Panc1 (cell line): ENCODE data around the gene GPR55. TPM values are rescaled to one million over a fixed set of nuclear protein-coding genes. Genes with fewer than 3 reads are reported as not detected.

ENCODE experiments used
- ATAC-seq: fragments of 200-7000 bp; cut with Tn5 transposase; 2 replicates; pipeline ENCODE4 v1.9.1; 2020; ENCODE audit warnings: mild to moderate bottlenecking, moderate library complexity
- BruUV-seq: library from RNA; stranded (reverse); fragments of 400-500 nt; replicated peaks from 2 replicates; lab custom pipeline; 2021; lab: Mats Ljungman, UMichigan
- CTCF ChIA-PET: fragments of 300-600 bp; sonication (Branson Sonifier 250); formaldehyde crosslinking; loops from one replicate; lab custom pipeline; 2022; ENCODE audit warnings: antibody characterized with exemption; lab: Charles Lee
- POLR2A ChIA-PET: fragments of 300-600 bp; sonication (Branson Sonifier 250); formaldehyde crosslinking; loops from one replicate; lab custom pipeline; 2022; ENCODE audit warnings: antibody characterized with exemption; lab: Charles Lee
- DNase-seq: peaks from one replicate; pipeline ENCODE4 v3.0.0-alpha.2; 2010; ENCODE audit warnings: low read depth, low spot score
- H3K27ac ChIP-seq: 2 replicates; pipeline ENCODE4 v1.5.1; 2011; ENCODE audit warnings: mild to moderate bottlenecking, low read length, inconsistent platforms
- H3K27me3 ChIP-seq: fragments of 200-500 bp; sonication (Bioruptor generic); 2 replicates; pipeline ENCODE4 v1.6.0; 2014; ENCODE audit warnings: low read length, inconsistent platforms; ENCODE audit not compliant: control insufficient read depth, insufficient read depth
- H3K36me3 ChIP-seq: fragments of 200-500 bp; sonication (Bioruptor generic); 2 replicates; pipeline ENCODE4 v1.5.1; 2014; ENCODE audit warnings: inconsistent platforms, mild to moderate bottlenecking, low read length, moderate library complexity; ENCODE audit not compliant: control insufficient read depth, insufficient read depth
- H3K4me1 ChIP-seq: 2 replicates; pipeline ENCODE4 v1.5.1; 2011; ENCODE audit warnings: inconsistent platforms, mild to moderate bottlenecking, low read length, moderate library complexity; ENCODE audit not compliant: control insufficient read depth, insufficient read depth
- H3K4me3 ChIP-seq, 2 experiments: 2 replicates each; pipeline ENCODE4 v1.5.1; 2011 to 2012; ENCODE audit warnings: low read depth in 2 of 2, low read length in 2 of 2, mild to moderate bottlenecking in 2 of 2, inconsistent platforms in 1 of 2, moderate library complexity in 1 of 2
- H3K9me3 ChIP-seq: fragments of 200-500 bp; sonication (Bioruptor generic); 2 replicates; pipeline ENCODE4 v1.5.1; 2014; ENCODE audit warnings: low read depth, mild to moderate bottlenecking, inconsistent platforms, low read length, moderate library complexity; ENCODE audit not compliant: control insufficient read depth, insufficient read depth
- POLR2AphosphoS5 ChIP-seq: IDR thresholded peaks from 2 replicates; pipeline ENCODE4 v1.6.1; 2012; ENCODE audit warnings: mild to moderate bottlenecking, low read depth, low read length, moderate library complexity
- SIN3A ChIP-seq: IDR thresholded peaks from 2 replicates; pipeline ENCODE4 v1.6.1; 2012; ENCODE audit warnings: low read depth, mild to moderate bottlenecking, low read length, moderate library complexity, borderline replicate concordance; ENCODE audit not compliant: insufficient read depth
- TCF7L2 ChIP-seq: IDR thresholded peaks from 2 replicates; pipeline ENCODE4 v1.6.1; 2011; ENCODE audit warnings: mild to moderate bottlenecking, low read depth, low read length, inconsistent platforms
- in situ Hi-C: cut with HindIII; loops from 2 replicates; pipeline ENCODE4 v1.10.0; 2016; ENCODE audit warnings: low sequenced_read_pairs, low pct_unique_long_range_greater_than_20kb
- intact Hi-C: fragments of 100-400 bp; cut with micrococcal nuclease; formaldehyde crosslinking; loops from one replicate; pipeline ENCODE4 v1.10.0; 2022; ENCODE audit not compliant: unreplicated experiment
- total RNA-seq: library from RNA; stranded (reverse); gene quantifications from one replicate; pipeline ENCODE4 v1.2.1, GENCODE V29; 2021; ENCODE audit not compliant: unreplicated experiment
- TF ChIP-seq, protein P1 (sequence below): fragments of 450-650 bp; IDR thresholded peaks from 2 replicates; pipeline ENCODE4 v1.5.1; 2017; ENCODE audit warnings: mild to moderate bottlenecking
- TF ChIP-seq, protein P2 (sequence below), 2 experiments: IDR thresholded peaks; 2 replicates each; pipeline ENCODE4 v1.6.1; 2011 to 2012; ENCODE audit warnings: low read depth in 2 of 2, control low read depth in 1 of 2, low read length in 1 of 2, mild to moderate bottlenecking in 1 of 2, moderate library complexity in 1 of 2; ENCODE audit not compliant: insufficient read depth in 1 of 2

The GPR55 gene
- total RNA-seq, 1 experiment from 2014 or later = 0.08 TPM

DNA sequence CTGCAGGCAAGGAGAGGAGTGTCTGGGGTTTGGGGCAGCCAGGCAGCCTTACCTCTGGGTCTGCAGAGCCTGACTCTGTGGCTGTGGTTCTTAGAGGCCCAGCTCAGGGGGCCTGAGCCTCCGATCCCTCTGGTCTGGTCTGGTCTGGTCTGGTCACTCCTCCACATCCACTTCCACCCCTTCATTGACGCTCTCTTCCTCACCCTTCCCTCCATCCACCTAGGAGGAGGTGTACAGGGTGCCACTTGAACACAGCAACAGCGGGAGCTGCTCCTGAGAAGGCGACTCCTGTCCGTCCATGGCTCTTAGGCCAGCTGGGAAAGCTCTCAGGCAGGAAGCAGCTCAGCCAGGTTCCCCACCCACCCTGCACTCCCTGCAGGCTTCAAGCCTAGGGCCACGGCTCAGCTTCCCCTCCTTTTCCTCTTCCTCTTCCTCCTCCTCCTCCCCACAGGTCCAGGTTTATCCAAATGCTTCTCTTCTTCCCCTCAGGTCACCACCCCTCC is 16.9 kb downstream of the GPR55 start:
- ChIA-PET POLR2A (no interaction called here), CTCF (no interaction called here)
- no peak overlapping the region for H3K4me3 ChIP-seq
- H3K36me3 ChIP-seq = no peaks in the 10 kb centered on the region
- in situ Hi-C loops = no loop called here
- no peaks in the 10 kb centered on the region for H3K4me1 ChIP-seq
- no peak overlapping the region for H3K27ac ChIP-seq
- no peaks in the 10 kb centered on the region for H3K27me3 ChIP-seq
- TF ChIP-seq TCF7L2 = no peak
- TF ChIP-seq, protein P1, sequence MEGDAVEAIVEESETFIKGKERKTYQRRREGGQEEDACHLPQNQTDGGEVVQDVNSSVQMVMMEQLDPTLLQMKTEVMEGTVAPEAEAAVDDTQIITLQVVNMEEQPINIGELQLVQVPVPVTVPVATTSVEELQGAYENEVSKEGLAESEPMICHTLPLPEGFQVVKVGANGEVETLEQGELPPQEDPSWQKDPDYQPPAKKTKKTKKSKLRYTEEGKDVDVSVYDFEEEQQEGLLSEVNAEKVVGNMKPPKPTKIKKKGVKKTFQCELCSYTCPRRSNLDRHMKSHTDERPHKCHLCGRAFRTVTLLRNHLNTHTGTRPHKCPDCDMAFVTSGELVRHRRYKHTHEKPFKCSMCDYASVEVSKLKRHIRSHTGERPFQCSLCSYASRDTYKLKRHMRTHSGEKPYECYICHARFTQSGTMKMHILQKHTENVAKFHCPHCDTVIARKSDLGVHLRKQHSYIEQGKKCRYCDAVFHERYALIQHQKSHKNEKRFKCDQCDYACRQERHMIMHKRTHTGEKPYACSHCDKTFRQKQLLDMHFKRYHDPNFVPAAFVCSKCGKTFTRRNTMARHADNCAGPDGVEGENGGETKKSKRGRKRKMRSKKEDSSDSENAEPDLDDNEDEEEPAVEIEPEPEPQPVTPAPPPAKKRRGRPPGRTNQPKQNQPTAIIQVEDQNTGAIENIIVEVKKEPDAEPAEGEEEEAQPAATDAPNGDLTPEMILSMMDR = no peak
- no peak for TF ChIP-seq POLR2AphosphoS5
- no peak for TF ChIP-seq SIN3A
- TF ChIP-seq, protein P2, sequence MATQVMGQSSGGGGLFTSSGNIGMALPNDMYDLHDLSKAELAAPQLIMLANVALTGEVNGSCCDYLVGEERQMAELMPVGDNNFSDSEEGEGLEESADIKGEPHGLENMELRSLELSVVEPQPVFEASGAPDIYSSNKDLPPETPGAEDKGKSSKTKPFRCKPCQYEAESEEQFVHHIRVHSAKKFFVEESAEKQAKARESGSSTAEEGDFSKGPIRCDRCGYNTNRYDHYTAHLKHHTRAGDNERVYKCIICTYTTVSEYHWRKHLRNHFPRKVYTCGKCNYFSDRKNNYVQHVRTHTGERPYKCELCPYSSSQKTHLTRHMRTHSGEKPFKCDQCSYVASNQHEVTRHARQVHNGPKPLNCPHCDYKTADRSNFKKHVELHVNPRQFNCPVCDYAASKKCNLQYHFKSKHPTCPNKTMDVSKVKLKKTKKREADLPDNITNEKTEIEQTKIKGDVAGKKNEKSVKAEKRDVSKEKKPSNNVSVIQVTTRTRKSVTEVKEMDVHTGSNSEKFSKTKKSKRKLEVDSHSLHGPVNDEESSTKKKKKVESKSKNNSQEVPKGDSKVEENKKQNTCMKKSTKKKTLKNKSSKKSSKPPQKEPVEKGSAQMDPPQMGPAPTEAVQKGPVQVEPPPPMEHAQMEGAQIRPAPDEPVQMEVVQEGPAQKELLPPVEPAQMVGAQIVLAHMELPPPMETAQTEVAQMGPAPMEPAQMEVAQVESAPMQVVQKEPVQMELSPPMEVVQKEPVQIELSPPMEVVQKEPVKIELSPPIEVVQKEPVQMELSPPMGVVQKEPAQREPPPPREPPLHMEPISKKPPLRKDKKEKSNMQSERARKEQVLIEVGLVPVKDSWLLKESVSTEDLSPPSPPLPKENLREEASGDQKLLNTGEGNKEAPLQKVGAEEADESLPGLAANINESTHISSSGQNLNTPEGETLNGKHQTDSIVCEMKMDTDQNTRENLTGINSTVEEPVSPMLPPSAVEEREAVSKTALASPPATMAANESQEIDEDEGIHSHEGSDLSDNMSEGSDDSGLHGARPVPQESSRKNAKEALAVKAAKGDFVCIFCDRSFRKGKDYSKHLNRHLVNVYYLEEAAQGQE (IDR thresholded peaks at IDR 0.05; ENCODE audit: insufficient read depth in 1 of 2, low read depth in 2 of 2, low read length in 1 of 2) = no peak
- ATAC-seq (no peak), DNase-seq (no peak)
- intact Hi-C loops = loop anchor here (10.0 kb wide), 1 partner anchor 83 kb away; no protein-coding TSS in a partner anchor
- no peaks in the 10 kb centered on the region for H3K9me3 ChIP-seq
- no TSS peak for BruUV-seq

- intact Hi-C loops = loop anchor here (10.0 kb wide), 1 partner anchor 83 kb away; no protein-coding TSS in a partner anchor
Measured at GRCh38 chr2:230907361-230908091, 17.5 kb downstream of the GPR55 start.

More at GRCh38 chr2:230907361-230908091, 17.5 kb downstream of the GPR55 start:
- Histone ChIP-seq H3K4me1 (no peaks in the 10 kb centered on the region), H3K36me3 (no peaks in the 10 kb centered on the region), H3K4me3 (no peak overlapping the region), H3K27ac (no peak overlapping the region), H3K27me3 (no peaks in the 10 kb centered on the region), H3K9me3 (no peaks in the 10 kb centered on the region)
- TF ChIP-seq SIN3A = no peak
- TF ChIP-seq, protein P2 (IDR thresholded peaks at IDR 0.05; ENCODE audit: insufficient read depth in 1 of 2, low read depth in 2 of 2, low read length in 1 of 2) = no peak
- TF ChIP-seq, protein P1 = no peak
- no peak for TF ChIP-seq POLR2AphosphoS5
- TF ChIP-seq TCF7L2 = no peak
- CTCF ChIA-PET = no interaction called here
- ATAC-seq = no peak
- DNase-seq = no peak
- in situ Hi-C loops = no loop called here
- POLR2A ChIA-PET = no interaction called here
- BruUV-seq = no TSS peak
